GM23338 (cell line): ENCODE measurements around the gene SNX4. TPM values are rescaled to one million over a fixed set of nuclear protein-coding genes. Genes with fewer than 3 reads are reported as not detected.

ENCODE experiments used
- ATAC-seq: fragments of 200-7000 bp; cut with Tn5 transposase; 3 replicates; pipeline ENCODE4 v1.9.1; 2020
- DNase-seq: peaks from one replicate; pipeline ENCODE4 v3.0.0-alpha.2; 2015; ENCODE audit warnings: low spot score
- H2AFZ ChIP-seq: fragments of 200-600 bp; sonication (generic); 2 replicates; pipeline ENCODE4 v1.8.0; 2016; ENCODE audit warnings: antibody characterized with exemption, mild to moderate bottlenecking, moderate library complexity
- H3F3A ChIP-seq: fragments of 200-600 bp; sonication (generic); replicated peaks from 2 replicates; pipeline ENCODE4 v1.8.0; 2017; ENCODE audit warnings: antibody characterized with exemption, mixed run types, low read depth
- H3K27ac ChIP-seq: fragments of 200-600 bp; sonication (generic); 2 replicates; pipeline ENCODE4 v1.6.1; 2016; ENCODE audit warnings: low read depth
- H3K27me3 ChIP-seq: fragments of 200-600 bp; sonication (generic); 2 replicates; pipeline ENCODE4 v1.8.0; 2016; ENCODE audit warnings: mild to moderate bottlenecking, mixed run types, moderate library complexity; ENCODE audit not compliant: insufficient read depth
- H3K36me3 ChIP-seq: fragments of 200-600 bp; sonication (generic); 2 replicates; pipeline ENCODE4 v1.8.0; 2016; ENCODE audit warnings: mild to moderate bottlenecking; ENCODE audit not compliant: insufficient read depth
- H3K4me1 ChIP-seq: fragments of 200-600 bp; sonication (generic); 2 replicates; pipeline ENCODE4 v1.8.0; 2016; ENCODE audit warnings: mild to moderate bottlenecking, moderate library complexity; ENCODE audit not compliant: insufficient read depth
- H3K4me2 ChIP-seq: fragments of 200-600 bp; sonication (generic); 2 replicates; pipeline ENCODE4 v1.7.1; 2017; ENCODE audit warnings: mixed run types
- H3K4me3 ChIP-seq: fragments of 200-600 bp; sonication (generic); 2 replicates; pipeline ENCODE4 v1.6.1; 2016; ENCODE audit warnings: mixed run types
- H3K79me2 ChIP-seq: fragments of 200-600 bp; sonication (generic); replicated peaks from 2 replicates; pipeline ENCODE4 v1.8.0; 2017; ENCODE audit warnings: mild to moderate bottlenecking; ENCODE audit not compliant: insufficient read depth
- H3K9me2 ChIP-seq: fragments of 200-600 bp; sonication (generic); 2 replicates; pipeline ENCODE4 v1.8.0; 2017; ENCODE audit not compliant: insufficient read depth
- H4K20me1 ChIP-seq: fragments of 200-600 bp; sonication (generic); replicated peaks from 2 replicates; pipeline ENCODE4 v1.8.0; 2017; ENCODE audit warnings: mild to moderate bottlenecking; ENCODE audit not compliant: insufficient read depth
- H3K27ac Mint-ChIP-seq: 2 replicates; pipeline ENCODE4 v1.8.0; 2020; ENCODE audit warnings: inconsistent platforms, mild to moderate bottlenecking, moderate library complexity, mixed read lengths
- H3K27me3 Mint-ChIP-seq: 3 replicates; pipeline ENCODE4 v1.8.0; 2022; ENCODE audit warnings: low read depth, mild to moderate bottlenecking, moderate library complexity, mixed read lengths, inconsistent platforms; ENCODE audit not compliant: insufficient read depth, poor library complexity
- H3K36me3 Mint-ChIP-seq: 3 replicates; pipeline ENCODE4 v1.8.0; 2021; ENCODE audit warnings: low read depth, mild to moderate bottlenecking, inconsistent platforms, moderate library complexity, mixed read lengths
- H3K4me1 Mint-ChIP-seq: 3 replicates; pipeline ENCODE4 v1.8.0; 2020; ENCODE audit warnings: mild to moderate bottlenecking, inconsistent platforms, mixed read lengths
- H3K4me3 Mint-ChIP-seq: 3 replicates; pipeline ENCODE4 v1.8.0; 2021; ENCODE audit warnings: moderate library complexity, mild to moderate bottlenecking, inconsistent platforms, mixed read lengths
- H3K9me3 Mint-ChIP-seq: 3 replicates; pipeline ENCODE4 v1.8.0; 2020; ENCODE audit warnings: moderate library complexity, mild to moderate bottlenecking, inconsistent platforms, mixed read lengths
- CREB1 ChIP-seq: fragments of 250-450 bp; sonication (Bioruptor Pico); IDR thresholded peaks from 2 replicates; pipeline ENCODE4 v1.5.0; 2020; ENCODE audit warnings: low read depth, mild to moderate bottlenecking, moderate library complexity
- CTCF ChIP-seq, 2 experiments: fragments of 200-600 bp in 1 of 2; sonication (generic) in 1 of 2; conservative IDR thresholded peaks; 2 replicates each; pipeline versions ENCODE4 v1.5.1 to v1.6.1; 2016 to 2017; ENCODE audit warnings: antibody characterized with exemption in 2 of 2, low read depth in 2 of 2, mild to moderate bottlenecking in 2 of 2, moderate library complexity in 1 of 2
- ETS1 ChIP-seq: IDR thresholded peaks from 2 replicates; pipeline ENCODE4 v1.6.1; 2016; ENCODE audit warnings: antibody characterized with exemption
- EZH2 ChIP-seq: fragments of 200-600 bp; sonication (generic); IDR thresholded peaks from one replicate; pipeline ENCODE4 v1.8.0; 2017; ENCODE audit warnings: antibody characterized with exemption, mild to moderate bottlenecking, low read depth; ENCODE audit not compliant: unreplicated experiment
- NANOG ChIP-seq: IDR thresholded peaks from 2 replicates; pipeline ENCODE4 v1.6.1; 2016; ENCODE audit warnings: antibody characterized with exemption, borderline replicate concordance
- REST ChIP-seq: IDR thresholded peaks from one replicate; pipeline ENCODE4 v1.6.1; 2018; ENCODE audit warnings: antibody characterized with exemption; ENCODE audit not compliant: unreplicated experiment
- STAT1 ChIP-seq: IDR thresholded peaks from one replicate; pipeline ENCODE4 v1.6.1; 2016; ENCODE audit warnings: antibody characterized with exemption; ENCODE audit not compliant: unreplicated experiment
- ZNF114 ChIP-seq: fragments of 250-450 bp; sonication (Bioruptor Pico); IDR thresholded peaks from 2 replicates; pipeline ENCODE4 v1.5.0; 2020; ENCODE audit warnings: mild to moderate bottlenecking, moderate library complexity
- ZNF462 ChIP-seq: fragments of 250-450 bp; sonication (Bioruptor Pico); IDR thresholded peaks from 2 replicates; pipeline ENCODE4 v1.5.0; 2020; ENCODE audit warnings: mild to moderate bottlenecking, moderate library complexity
- polyA plus RNA-seq: library from polyadenylated mRNA; unstranded; fragments of >200 nt; fragmentation: Nextera tagmentation; extraction: Ambion mirVana; gene quantifications from 2 replicates; pipeline ENCODE4 v1.2.1, GENCODE V29; 2016
- total RNA-seq: library from RNA; depleted of rRNA; stranded (reverse); fragments of >200 nt; shearing (Covaris generic); gene quantifications from 2 replicates; pipeline ENCODE4 v1.2.3, GENCODE V29; 2014

SNX4 gene
- total and polyA plus RNA-seq, 2 experiments from 2014 or later: 13.0 to 27.8 TPM

GRCh38 chr3:125433611-125434041, 86.4 kb downstream of the SNX4 start (continued):
- no peak for TF ChIP-seq CTCF (conservative IDR thresholded peaks at IDR 0.05; ENCODE audit: low read depth in 2 of 2)
- TF ChIP-seq CREB1 (CRISPR knock-in tag): no peak
- TF ChIP-seq NANOG: no peak
- TF ChIP-seq STAT1: no peak
- no peak for TF ChIP-seq ZNF114

- H3K27me3 Mint-ChIP-seq: peaks cover 4% of the 10 kb centered on the region
- no peak for DNase-seq
- peaks cover 4% of the 10 kb centered on the region; the same call in 1 of the 3 replicates for H3K36me3 Mint-ChIP-seq
- H3K4me3 Mint-ChIP-seq: no peak overlapping the region
- H4K20me1 ChIP-seq: no peaks in the 10 kb centered on the region
- H3K27ac ChIP-seq: no peak overlapping the region
- ATAC-seq: no peak
- H3K4me1 ChIP-seq: peaks cover 11% of the 10 kb centered on the region; the same call in 1 of the 2 replicates
- H3K4me1 Mint-ChIP-seq: peaks cover 18% of the 10 kb centered on the region
- H3K9me2 ChIP-seq: peaks cover 16% of the 10 kb centered on the region
- peaks cover 8% of the 10 kb centered on the region; the same call in 2 of the 3 replicates for H3K9me3 Mint-ChIP-seq
- H3K36me3 ChIP-seq: no peaks in the 10 kb centered on the region
- no peak overlapping the region for H3K4me3 ChIP-seq
- TF ChIP-seq ETS1 (no peak), NANOG (no peak), STAT1 (no peak), REST (no peak), ZNF462 (no peak), EZH2 (no peak)
- no peak overlapping the region; the same call in 1 of the 2 replicates for H2AFZ ChIP-seq
- no peaks in the 10 kb centered on the region for H3K79me2 ChIP-seq
- no peaks in the 10 kb centered on the region for H3K27me3 ChIP-seq
- no peak overlapping the region for H3K4me2 ChIP-seq
- H3F3A ChIP-seq: no peaks in the 10 kb centered on the region
- H3K27ac Mint-ChIP-seq: no peak overlapping the region
Measured at GRCh38 chr3:125433091-125433534, 86.9 kb downstream of the SNX4 start.
